GM18951 (cell line): Measurements from ENCODE around the gene CCDC57.

ENCODE experiments used
- POLR2A ChIP-seq: IDR thresholded peaks from 4 replicates; pipeline ENCODE4 v1.6.1; 2011; ENCODE audit warnings: mild to moderate bottlenecking; ENCODE audit not compliant: insufficient read length, insufficient read depth; ENCODE audit errors: extremely low read depth
- in situ Hi-C: fragments of 300-500 bp; cut with MboI; formaldehyde crosslinking; loops from one replicate; pipeline ENCODE4 v1.12.0; 2022; ENCODE audit warnings: low sequenced_read_pairs, mixed read lengths, inconsistent platforms; ENCODE audit not compliant: unreplicated experiment

Gene CCDC57

DNA sequence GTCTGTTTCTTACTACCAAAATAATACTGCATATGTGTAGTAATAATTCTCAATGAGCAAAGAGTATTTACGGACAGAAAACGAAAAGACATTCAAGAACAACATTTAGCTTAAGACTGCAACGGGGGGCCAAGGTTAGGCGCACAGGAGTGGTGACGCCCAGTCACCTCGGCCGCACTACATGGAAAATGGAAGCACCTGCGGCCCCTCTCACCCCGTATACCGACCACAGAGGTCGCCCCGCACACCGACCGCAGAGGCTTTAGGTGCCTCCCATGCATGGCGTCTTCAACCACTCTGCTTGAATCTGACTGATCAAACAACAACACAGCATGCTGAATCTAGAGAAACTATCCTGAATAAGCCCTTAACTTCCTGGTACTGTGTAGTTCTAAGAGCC, 26.4 kb downstream of the CCDC57 start:
- TF ChIP-seq POLR2A, result no peak
- in situ Hi-C loops, result no loop called here

- TF ChIP-seq POLR2A, result no peak
- in situ Hi-C loops, result no loop called here
Measured at GRCh38 chr17:82184761-82185160, 27.9 kb downstream of the CCDC57 start.

DNA sequence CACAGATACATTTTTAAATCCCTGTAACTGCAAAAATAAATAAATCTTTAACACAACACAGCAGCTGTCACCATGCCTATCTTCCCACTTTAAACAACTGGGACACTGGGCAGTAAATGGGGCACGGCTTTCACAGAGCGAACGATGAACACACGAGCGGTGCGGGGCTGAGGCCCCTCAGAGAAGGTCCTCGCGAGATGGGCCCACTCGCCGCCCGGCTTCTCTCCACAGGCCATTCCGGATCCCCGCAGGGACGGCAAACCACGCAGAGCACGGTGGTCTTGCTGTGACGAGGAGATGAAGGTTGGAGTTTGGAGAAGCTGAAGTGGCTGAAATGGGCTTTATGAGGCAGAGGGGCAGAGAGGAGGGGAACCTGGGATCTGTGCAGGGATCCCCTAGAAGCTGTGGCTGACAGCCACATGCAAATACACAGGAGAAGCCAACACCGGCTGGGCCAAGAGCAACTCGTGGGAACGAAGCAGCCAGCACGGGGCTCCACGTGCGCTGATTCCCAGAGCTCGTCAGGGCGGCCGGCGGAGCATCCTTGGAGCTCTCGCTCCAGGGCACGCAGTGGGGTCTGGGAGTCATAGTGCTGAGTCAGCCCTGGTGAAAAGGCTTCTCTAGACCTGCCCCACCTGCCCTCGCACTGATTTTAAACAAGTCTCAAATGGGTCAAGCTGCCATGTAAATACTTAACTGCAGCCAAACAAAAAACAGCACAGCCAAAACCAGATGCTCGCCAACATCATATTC, 31.7 kb downstream of the CCDC57 start:
- TF ChIP-seq POLR2A, result no peak
- in situ Hi-C loops, result no loop called here

DNA sequence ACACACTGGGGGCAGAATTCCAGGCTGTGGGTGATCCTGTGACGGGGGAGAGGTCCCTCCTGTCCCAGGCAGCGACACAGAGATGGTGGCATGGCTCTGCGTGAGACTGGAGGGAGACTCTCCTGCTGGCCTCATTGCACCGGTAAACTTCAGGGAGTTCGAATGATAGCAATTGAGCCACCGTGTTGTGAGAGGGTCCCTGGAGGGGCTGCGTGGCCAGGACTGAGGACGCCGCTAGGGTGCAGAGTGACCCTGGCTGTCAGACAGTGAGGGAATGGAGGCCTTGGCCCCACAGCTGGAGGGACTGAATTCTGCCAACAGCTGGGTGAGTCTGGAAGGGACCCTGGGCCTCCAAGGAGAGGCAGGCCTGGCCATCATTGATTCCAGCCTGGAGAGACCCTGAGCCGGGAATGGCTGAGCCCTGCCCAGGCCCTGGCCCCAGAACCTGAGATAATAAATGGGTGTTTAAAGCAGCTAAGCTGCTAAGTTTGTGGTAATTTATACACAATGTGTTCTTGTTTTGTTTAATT, 32.6 kb downstream of the CCDC57 start:
- TF ChIP-seq POLR2A, result no peak
- in situ Hi-C loops, result no loop called here

- in situ Hi-C loops, result no loop called here
- no peak for TF ChIP-seq POLR2A
Measured at GRCh38 chr17:82179412-82179811, 33.2 kb downstream of the CCDC57 start.

DNA sequence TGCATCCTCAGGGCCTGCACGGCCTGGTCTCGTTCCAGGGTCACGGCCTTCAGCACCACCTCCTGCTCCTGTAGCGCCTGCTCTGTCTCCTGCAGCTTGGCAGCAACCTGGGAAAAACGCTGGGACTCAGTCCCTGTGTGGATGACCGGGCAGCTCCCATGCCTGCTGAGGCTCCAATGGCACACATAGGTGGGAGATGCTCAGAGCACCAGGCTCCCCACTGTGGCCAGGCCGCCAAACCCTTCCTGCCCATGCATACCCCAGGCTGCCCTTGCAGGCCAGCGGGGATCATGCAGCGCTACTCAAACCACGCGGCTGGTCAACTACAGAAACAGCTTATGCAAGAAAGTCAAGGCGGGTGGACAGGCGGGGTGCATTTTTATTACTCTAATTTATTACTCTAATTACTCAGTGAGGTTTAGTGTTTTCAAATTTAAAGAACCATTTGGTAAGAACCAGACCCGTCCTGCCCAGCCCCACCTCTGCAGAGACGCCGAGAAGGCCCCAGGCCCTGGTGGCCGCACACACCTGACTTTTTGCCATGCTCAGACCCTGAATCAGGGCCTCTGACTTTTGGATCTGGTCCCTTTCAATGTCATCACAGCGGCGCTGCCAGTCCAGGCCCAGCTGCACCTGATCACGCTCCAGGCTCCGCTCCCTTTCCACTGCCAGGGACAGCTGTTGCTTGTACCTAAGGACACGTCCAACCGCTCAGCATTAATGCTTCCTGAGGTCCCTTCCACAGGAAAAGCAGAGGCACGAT, 34.0 kb downstream of the CCDC57 start:
- in situ Hi-C loops, result no loop called here
- TF ChIP-seq POLR2A, result no peak

GRCh38 chr17:82177761-82178498, 34.7 kb downstream of the CCDC57 start:
- in situ Hi-C loops, result no loop called here
- no peak for TF ChIP-seq POLR2A

- TF ChIP-seq POLR2A, result no peak
- in situ Hi-C loops, result no loop called here
Measured at GRCh38 chr17:82177276-82177675, 35.4 kb downstream of the CCDC57 start.

GRCh38 chr17:82175951-82176350, 36.7 kb downstream of the CCDC57 start:
- no peak for TF ChIP-seq POLR2A
- in situ Hi-C loops, result no loop called here

DNA sequence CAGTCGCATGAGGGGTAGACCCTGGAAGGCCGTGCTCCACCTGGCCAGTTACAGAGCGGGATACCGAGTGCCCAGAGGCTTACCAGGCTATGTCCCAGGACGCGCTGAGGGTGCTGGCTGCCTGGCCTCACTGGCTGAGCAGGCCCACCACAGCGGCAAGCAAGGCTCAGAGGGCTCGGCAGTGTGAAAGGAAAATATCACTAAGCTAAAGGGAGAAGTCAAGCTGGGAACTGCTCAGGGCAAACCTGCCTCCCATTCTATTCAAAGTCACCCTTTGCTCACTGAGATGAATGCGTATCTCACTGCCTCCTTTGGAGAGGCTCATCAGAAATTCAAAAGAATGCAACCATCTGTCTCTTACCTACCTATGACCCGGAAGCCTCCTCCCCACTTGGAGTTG, 37.4 kb downstream of the CCDC57 start:
- in situ Hi-C loops, result no loop called here
- no peak for TF ChIP-seq POLR2A

- in situ Hi-C loops, result loop anchor here (25.0 kb wide), 1 partner anchor 137 kb away; the partner anchor contains the start of genes DCXR and RAC3
Measured at GRCh38 chr17:82174042-82174857, 38.4 kb downstream of the CCDC57 start.

- in situ Hi-C loops, result loop anchor here (25.0 kb wide), 1 partner anchor 136 kb away; the partner anchor contains the start of genes DCXR and RAC3
- TF ChIP-seq POLR2A, result no peak
Measured at GRCh38 chr17:82173351-82174041, 39.1 kb downstream of the CCDC57 start.
